IgD-negative memory B cell (primary cell): ENCODE data around the gene GALNT11. TPM values are rescaled to one million over a fixed set of nuclear protein-coding genes. Genes with fewer than 3 reads are reported as not detected.
A peak's percentile ranks its signal among the peaks of the same experiment; 100 is the strongest.

Experiments used
- H3K27ac Mint-ChIP-seq, 3 donors: one replicate each; pipeline ENCODE4 v1.8.0; 2020 to 2022; ENCODE audit warnings: mild to moderate bottlenecking in 3 of 3, mixed read lengths in 3 of 3, moderate library complexity in 1 of 3
- H3K27me3 Mint-ChIP-seq: one replicate; pipeline ENCODE4 v1.8.0; 2021; ENCODE audit warnings: mixed read lengths
- H3K36me3 Mint-ChIP-seq: one replicate; pipeline ENCODE4 v1.8.0; 2020; ENCODE audit warnings: mild to moderate bottlenecking, mixed read lengths
- H3K4me1 Mint-ChIP-seq, 3 donors: one replicate each; pipeline ENCODE4 v1.8.0; 2020 to 2022; ENCODE audit warnings: mixed read lengths in 3 of 3, mild to moderate bottlenecking in 1 of 3
- H3K4me3 Mint-ChIP-seq, 4 donors: one replicate each; pipeline ENCODE4 v1.8.0; 2020 to 2022; ENCODE audit warnings: mild to moderate bottlenecking in 4 of 4, mixed read lengths in 4 of 4, moderate library complexity in 3 of 4
- H3K9me3 Mint-ChIP-seq, 3 donors: one replicate each; pipeline ENCODE4 v1.8.0; 2020 to 2021; ENCODE audit warnings: mixed read lengths in 3 of 3, mild to moderate bottlenecking in 1 of 3
- polyA plus RNA-seq: library from polyadenylated mRNA; unstranded; fragments of 300-500 nt; fragmentation: Illumina TruSeq; gene quantifications from one replicate; pipeline ENCODE4 v1.2.3, GENCODE V29; 2021

GALNT11 gene
- polyA plus RNA-seq, 1 donor from 2014 or later = 24.2 TPM

- Mint-ChIP-seq H3K27me3 (no peaks in the 10 kb centered on the region), H3K36me3 (peaks cover 7% of the 10 kb centered on the region), H3K4me3 (no peak overlapping the region), H3K9me3 (no peaks in the 10 kb centered on the region), H3K27ac (peak overlapping the region in 2 of 3 donors; percentile 8 to 19), H3K4me1 (no peaks in the 10 kb centered on the region)
Measured at GRCh38 chr7:152106990-152107389, 81.5 kb downstream of the GALNT11 start.

- Mint-ChIP-seq H3K4me3 (no peak overlapping the region), H3K36me3 (peaks cover 7% of the 10 kb centered on the region), H3K9me3 (no peaks in the 10 kb centered on the region), H3K27me3 (no peaks in the 10 kb centered on the region), H3K27ac (no peak overlapping the region), H3K4me1 (no peaks in the 10 kb centered on the region)
Measured at GRCh38 chr7:152107945-152108344, 82.5 kb downstream of the GALNT11 start.

- Mint-ChIP-seq H3K27me3 (no peaks in the 10 kb centered on the region), H3K36me3 (peaks cover 7% of the 10 kb centered on the region), H3K9me3 (no peaks in the 10 kb centered on the region), H3K4me3 (no peak overlapping the region), H3K27ac (no peak overlapping the region), H3K4me1 (no peaks in the 10 kb centered on the region)
Measured at GRCh38 chr7:152108359-152108758, 82.9 kb downstream of the GALNT11 start.

- Mint-ChIP-seq H3K4me1 (no peaks in the 10 kb centered on the region), H3K27ac (no peak overlapping the region), H3K36me3 (peaks cover 1% of the 10 kb centered on the region), H3K27me3 (no peaks in the 10 kb centered on the region), H3K4me3 (no peak overlapping the region), H3K9me3 (no peaks in the 10 kb centered on the region)
Measured at GRCh38 chr7:152112829-152113228, 87.4 kb downstream of the GALNT11 start.

- H3K36me3 Mint-ChIP-seq = peaks cover 5% of the 10 kb centered on the region
Measured at GRCh38 chr7:152115021-152115718, 89.7 kb downstream of the GALNT11 start.

GRCh38 chr7:152117356-152117755, 91.9 kb downstream of the GALNT11 start:
- Mint-ChIP-seq H3K4me3 (no peak overlapping the region), H3K4me1 (no peaks in the 10 kb centered on the region), H3K36me3 (peaks cover 9% of the 10 kb centered on the region), H3K9me3 (no peaks in the 10 kb centered on the region), H3K27ac (no peak overlapping the region), H3K27me3 (no peaks in the 10 kb centered on the region)

More at GRCh38 chr7:152115021-152115718, 89.7 kb downstream of the GALNT11 start:
- Mint-ChIP-seq H3K27me3 (no peaks in the 10 kb centered on the region), H3K4me1 (no peaks in the 10 kb centered on the region), H3K4me3 (no peak overlapping the region), H3K27ac (no peak overlapping the region), H3K9me3 (no peaks in the 10 kb centered on the region)

- no peaks in the 10 kb centered on the region for H3K27me3 Mint-ChIP-seq
- peaks cover 4 to 12% (median 6%) of the 10 kb centered on the region in 3 donors for H3K9me3 Mint-ChIP-seq
- H3K36me3 Mint-ChIP-seq = peaks cover 22% of the 10 kb centered on the region
- H3K27ac Mint-ChIP-seq = no peak overlapping the region
- no peak overlapping the region for H3K4me3 Mint-ChIP-seq
- peaks cover 0 to 1% (median 0%) of the 10 kb centered on the region in 3 donors for H3K4me1 Mint-ChIP-seq
Measured at GRCh38 chr7:152120210-152120609, 94.7 kb downstream of the GALNT11 start.

- Mint-ChIP-seq H3K27me3 (no peaks in the 10 kb centered on the region), H3K27ac (no peak overlapping the region), H3K4me1 (peaks cover 0 to 1% (median 0%) of the 10 kb centered on the region in 3 donors), H3K9me3 (peaks cover 4 to 12% (median 6%) of the 10 kb centered on the region in 3 donors), H3K4me3 (no peak overlapping the region), H3K36me3 (peaks cover 27% of the 10 kb centered on the region)
Measured at GRCh38 chr7:152120776-152121175, 95.3 kb downstream of the GALNT11 start.

- Mint-ChIP-seq H3K27ac (no peak overlapping the region), H3K4me1 (peaks cover 0 to 1% (median 0%) of the 10 kb centered on the region in 3 donors)
Measured at GRCh38 chr7:152121432-152121831, 96.0 kb downstream of the GALNT11 start.

GRCh38 chr7:152122540-152122939, 97.1 kb downstream of the GALNT11 start:
- peaks cover 27% of the 10 kb centered on the region for H3K36me3 Mint-ChIP-seq
- no peak overlapping the region for H3K27ac Mint-ChIP-seq
- H3K4me3 Mint-ChIP-seq = peak overlapping the region in 1 of 4 donors; percentile 67
- peaks cover 4 to 12% (median 6%) of the 10 kb centered on the region in 3 donors for H3K9me3 Mint-ChIP-seq
- peaks cover 0 to 1% (median 0%) of the 10 kb centered on the region in 3 donors for H3K4me1 Mint-ChIP-seq
- no peaks in the 10 kb centered on the region for H3K27me3 Mint-ChIP-seq

More at GRCh38 chr7:152121432-152121831, 96.0 kb downstream of the GALNT11 start:
- H3K9me3 Mint-ChIP-seq = peaks cover 4 to 12% (median 6%) of the 10 kb centered on the region in 3 donors
- peaks cover 27% of the 10 kb centered on the region for H3K36me3 Mint-ChIP-seq
- no peak overlapping the region for H3K4me3 Mint-ChIP-seq
- H3K27me3 Mint-ChIP-seq = no peaks in the 10 kb centered on the region

- Mint-ChIP-seq H3K4me3 (no peak overlapping the region), H3K4me1 (peaks cover 0 to 1% (median 0%) of the 10 kb centered on the region in 3 donors), H3K9me3 (peaks cover 4 to 12% (median 6%) of the 10 kb centered on the region in 3 donors), H3K27ac (peak overlapping the region in 2 of 3 donors; percentile 23 to 39), H3K36me3 (peaks cover 22% of the 10 kb centered on the region), H3K27me3 (no peaks in the 10 kb centered on the region)
Measured at GRCh38 chr7:152126741-152127140, 101.3 kb downstream of the GALNT11 start.

- Mint-ChIP-seq H3K9me3 (peaks cover 4 to 12% (median 6%) of the 10 kb centered on the region in 3 donors), H3K27ac (peak overlapping the region in 1 of 3 donors; percentile 14), H3K4me1 (peaks cover 0 to 1% (median 0%) of the 10 kb centered on the region in 3 donors), H3K36me3 (peaks cover 22% of the 10 kb centered on the region), H3K27me3 (no peaks in the 10 kb centered on the region), H3K4me3 (no peak overlapping the region)
Measured at GRCh38 chr7:152127229-152127628, 101.8 kb downstream of the GALNT11 start.

- Mint-ChIP-seq H3K27me3 (no peaks in the 10 kb centered on the region), H3K4me1 (peaks cover 0 to 2% (median 0%) of the 10 kb centered on the region in 3 donors), H3K4me3 (no peak overlapping the region), H3K36me3 (peaks cover 18% of the 10 kb centered on the region), H3K27ac (no peak overlapping the region), H3K9me3 (peaks cover 4 to 12% (median 6%) of the 10 kb centered on the region in 3 donors)
Measured at GRCh38 chr7:152128252-152128651, 102.8 kb downstream of the GALNT11 start.

GRCh38 chr7:152128741-152129461, 103.4 kb downstream of the GALNT11 start:
- Mint-ChIP-seq H3K27me3 (no peaks in the 10 kb centered on the region), H3K27ac (no peak overlapping the region), H3K9me3 (peaks cover 4 to 12% (median 6%) of the 10 kb centered on the region in 3 donors), H3K4me1 (peaks cover 0 to 4% (median 0%) of the 10 kb centered on the region in 3 donors), H3K36me3 (peaks cover 18% of the 10 kb centered on the region), H3K4me3 (no peak overlapping the region)

- no peak overlapping the region for H3K4me3 Mint-ChIP-seq
- peaks cover 0 to 4% (median 0%) of the 10 kb centered on the region in 3 donors for H3K4me1 Mint-ChIP-seq
- peaks cover 16% of the 10 kb centered on the region for H3K36me3 Mint-ChIP-seq
- peaks cover 1 to 4% (median 4%) of the 10 kb centered on the region in 3 donors for H3K9me3 Mint-ChIP-seq
- no peaks in the 10 kb centered on the region for H3K27me3 Mint-ChIP-seq
- no peak overlapping the region for H3K27ac Mint-ChIP-seq
Measured at GRCh38 chr7:152129682-152130081, 104.2 kb downstream of the GALNT11 start.
